Testis (tissue), 3 donors: Measurements from ENCODE around the gene MED27. TPM values are rescaled to one million over a fixed set of nuclear protein-coding genes. Genes with fewer than 3 reads are reported as not detected.

Source experiments
- DNase-seq: peaks from one replicate; pipeline ENCODE4 v3.0.0-alpha.2; 2019
- H3K27ac ChIP-seq, 2 donors: fragments of 200-600 bp; sonication (generic); one replicate each; pipeline ENCODE4 v1.5.1; 2019
- H3K27me3 ChIP-seq: fragments of 200-600 bp; sonication (generic); one replicate; pipeline ENCODE4 v1.5.1; 2019
- H3K36me3 ChIP-seq: fragments of 200-600 bp; sonication (generic); one replicate; pipeline ENCODE4 v1.5.1; 2017; ENCODE audit warnings: low read depth; ENCODE audit errors: missing control alignments
- H3K4me1 ChIP-seq: fragments of 200-600 bp; sonication (generic); one replicate; pipeline ENCODE4 v1.5.1; 2019
- H3K4me3 ChIP-seq, 2 donors: fragments of 200-600 bp; sonication (generic); one replicate each; pipeline ENCODE4 v1.5.1; 2017 to 2019
- H3K9me3 ChIP-seq: fragments of 200-600 bp; sonication (generic); one replicate; pipeline ENCODE4 v1.5.1; 2017
- POLR2A ChIP-seq: fragments of 450-650 bp; IDR thresholded peaks from one replicate; pipeline ENCODE4 v1.6.1; 2017; ENCODE audit warnings: antibody characterized with exemption, mild to moderate bottlenecking, moderate library complexity
- WGBS, 2 donors: methylation state at CpG; one replicate each; pipeline ENCODE4 v1.1.5; 2018; 5-methylcytosine and 5-hydroxymethylcytosine counted together
- intact Hi-C: fragments of 100-400 bp; cut with DNase I; formaldehyde crosslinking; loops from one replicate; pipeline ENCODE4 v1.15.1; 2023; ENCODE audit warnings: low total_unique reads
- polyA plus RNA-seq: library from polyadenylated mRNA; stranded (reverse); fragments of 350-450 nt; fragmentation: Illumina TruSeq; extraction: RNeasy Lipid Tissue Mini Kit (QIAGEN cat#74804); gene quantifications from one replicate; pipeline ENCODE4 v1.2.3, GENCODE V29; 2014; ENCODE audit warnings: low read depth, low replicate concordance; ENCODE audit not compliant: insufficient read depth
- total RNA-seq, 2 donors: library from RNA; depleted of rRNA; stranded (reverse); fragments of >200 nt; gene quantifications; one replicate each; pipeline ENCODE4 v1.2.3, GENCODE V29; 2016
- TF ChIP-seq, protein P1 (sequence below), 3 experiments: fragments of 450-650 bp in 2 of 3; fragments of 200-600 bp in 1 of 3; sonication (generic) in 1 of 3; IDR thresholded peaks; one replicate each; pipeline ENCODE4 v1.5.1; 2016 to 2019; ENCODE audit warnings: antibody characterized with exemption in 3 of 3, mild to moderate bottlenecking in 2 of 3, moderate library complexity in 1 of 3

MED27 gene
- total and polyA plus RNA-seq, 3 donors from 2014 or later = 30.7 to 45.0 (median 33.7) TPM

DNA sequence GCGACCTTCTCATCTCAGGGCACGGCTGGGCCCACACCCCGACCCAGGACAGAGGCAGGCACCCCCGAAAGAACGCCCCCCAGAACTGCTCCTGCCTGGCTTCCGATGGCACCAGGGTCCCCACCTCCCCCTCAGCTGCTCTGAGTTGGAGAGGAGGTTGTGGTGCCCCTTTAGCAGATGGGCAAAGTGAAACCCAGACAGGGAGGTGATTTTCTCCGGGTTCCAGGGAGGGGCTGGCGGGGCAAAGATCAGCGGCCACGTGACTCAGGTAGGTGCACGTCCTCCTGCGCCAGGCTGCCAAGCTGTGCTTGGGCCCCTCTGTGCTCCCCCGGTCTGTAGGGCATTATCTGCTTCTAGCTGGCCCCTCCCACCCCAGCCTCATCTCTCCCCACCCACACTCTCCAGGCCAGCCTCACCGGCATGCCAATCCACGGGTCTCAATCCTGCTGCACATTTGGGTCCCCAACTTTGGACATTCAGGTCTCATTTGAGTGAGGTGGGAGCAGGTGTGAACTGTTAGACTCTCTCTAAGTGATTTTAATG is 254.6 kb downstream of the MED27 start:
- H3K4me1 ChIP-seq = no peaks in the 10 kb centered on the region
- no peak overlapping the region for H3K27ac ChIP-seq
- no peaks in the 10 kb centered on the region for H3K27me3 ChIP-seq
- H3K4me3 ChIP-seq = no peak overlapping the region
- no peak for DNase-seq
- WGBS, 2 donors = 81 to 90% methylated on average over 9 to 15 of the region's 15 CpGs
- H3K36me3 ChIP-seq = no peaks in the 10 kb centered on the region
- no peak for TF ChIP-seq POLR2A
- TF ChIP-seq, protein P1, sequence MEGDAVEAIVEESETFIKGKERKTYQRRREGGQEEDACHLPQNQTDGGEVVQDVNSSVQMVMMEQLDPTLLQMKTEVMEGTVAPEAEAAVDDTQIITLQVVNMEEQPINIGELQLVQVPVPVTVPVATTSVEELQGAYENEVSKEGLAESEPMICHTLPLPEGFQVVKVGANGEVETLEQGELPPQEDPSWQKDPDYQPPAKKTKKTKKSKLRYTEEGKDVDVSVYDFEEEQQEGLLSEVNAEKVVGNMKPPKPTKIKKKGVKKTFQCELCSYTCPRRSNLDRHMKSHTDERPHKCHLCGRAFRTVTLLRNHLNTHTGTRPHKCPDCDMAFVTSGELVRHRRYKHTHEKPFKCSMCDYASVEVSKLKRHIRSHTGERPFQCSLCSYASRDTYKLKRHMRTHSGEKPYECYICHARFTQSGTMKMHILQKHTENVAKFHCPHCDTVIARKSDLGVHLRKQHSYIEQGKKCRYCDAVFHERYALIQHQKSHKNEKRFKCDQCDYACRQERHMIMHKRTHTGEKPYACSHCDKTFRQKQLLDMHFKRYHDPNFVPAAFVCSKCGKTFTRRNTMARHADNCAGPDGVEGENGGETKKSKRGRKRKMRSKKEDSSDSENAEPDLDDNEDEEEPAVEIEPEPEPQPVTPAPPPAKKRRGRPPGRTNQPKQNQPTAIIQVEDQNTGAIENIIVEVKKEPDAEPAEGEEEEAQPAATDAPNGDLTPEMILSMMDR (IDR thresholded peaks at IDR 0.05) = no peak
- H3K9me3 ChIP-seq = no peaks in the 10 kb centered on the region
- intact Hi-C loops = no loop called here

DNA sequence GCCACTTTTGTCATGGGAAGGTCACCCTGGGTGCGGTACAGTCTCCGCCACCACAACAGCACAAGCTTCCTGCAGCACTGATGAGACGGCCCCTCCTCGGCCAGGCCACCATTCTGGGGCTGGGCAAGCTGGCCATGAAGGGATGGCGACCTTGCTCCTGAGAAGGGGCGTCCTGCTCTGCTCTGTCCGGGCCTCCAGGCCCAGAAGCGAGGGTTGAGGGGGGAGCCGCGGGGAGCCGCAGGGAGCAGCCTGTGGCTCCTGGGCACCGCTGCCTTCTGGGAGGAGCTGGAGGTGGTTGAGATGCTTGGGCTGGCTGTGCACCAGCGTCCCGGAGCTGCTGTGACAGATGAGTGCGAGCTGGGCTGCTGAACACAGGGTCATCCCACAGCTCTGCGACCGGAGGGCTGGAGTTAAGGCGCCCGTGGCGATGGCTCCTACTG is 255.5 kb downstream of the MED27 start:
- H3K4me1 ChIP-seq = no peaks in the 10 kb centered on the region
- no peak overlapping the region for H3K4me3 ChIP-seq
- H3K27me3 ChIP-seq = no peaks in the 10 kb centered on the region
- TF ChIP-seq, protein P1 (IDR thresholded peaks at IDR 0.05) = no peak
- no peak for TF ChIP-seq POLR2A
- no peaks in the 10 kb centered on the region for H3K9me3 ChIP-seq
- no peak overlapping the region for H3K27ac ChIP-seq
- WGBS, 2 donors = 39 to 61% methylated on average over 6 to 20 of the region's 20 CpGs
- H3K36me3 ChIP-seq = no peaks in the 10 kb centered on the region
- DNase-seq = no peak
- intact Hi-C loops = no loop called here

DNA sequence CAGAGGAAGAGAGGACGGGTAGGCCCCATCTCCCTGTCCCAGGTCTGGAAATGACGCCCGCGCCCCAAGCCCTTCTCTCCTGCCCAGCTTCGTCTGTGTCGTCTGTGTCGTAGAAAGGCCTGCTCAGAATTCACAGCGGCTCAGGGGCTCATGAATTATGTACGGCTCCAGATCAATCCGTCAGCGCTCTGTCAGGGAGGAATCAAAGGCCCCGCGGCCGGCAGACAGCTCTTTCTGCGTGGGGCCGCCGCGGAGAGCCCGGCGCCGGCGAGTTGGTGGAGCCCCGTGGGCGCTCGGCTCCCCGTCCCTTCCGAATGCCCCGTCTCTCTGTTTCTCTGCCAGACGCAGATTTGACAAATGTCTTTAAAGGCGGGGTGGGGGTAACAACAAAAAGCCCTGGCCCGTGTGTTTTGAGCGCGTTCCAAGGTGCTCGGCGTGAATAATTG is 255.9 kb downstream of the MED27 start:
- Histone ChIP-seq H3K36me3 (no peaks in the 10 kb centered on the region), H3K4me1 (no peaks in the 10 kb centered on the region), H3K9me3 (no peaks in the 10 kb centered on the region), H3K4me3 (no peak overlapping the region), H3K27me3 (no peaks in the 10 kb centered on the region), H3K27ac (no peak overlapping the region)
- WGBS, 2 donors = 39 to 41% methylated on average over 20 to 35 of the region's 35 CpGs
- no peak for DNase-seq
- TF ChIP-seq, protein P1 (IDR thresholded peaks at IDR 0.05) = no peak
- TF ChIP-seq POLR2A = no peak
- intact Hi-C loops = no loop called here

DNA sequence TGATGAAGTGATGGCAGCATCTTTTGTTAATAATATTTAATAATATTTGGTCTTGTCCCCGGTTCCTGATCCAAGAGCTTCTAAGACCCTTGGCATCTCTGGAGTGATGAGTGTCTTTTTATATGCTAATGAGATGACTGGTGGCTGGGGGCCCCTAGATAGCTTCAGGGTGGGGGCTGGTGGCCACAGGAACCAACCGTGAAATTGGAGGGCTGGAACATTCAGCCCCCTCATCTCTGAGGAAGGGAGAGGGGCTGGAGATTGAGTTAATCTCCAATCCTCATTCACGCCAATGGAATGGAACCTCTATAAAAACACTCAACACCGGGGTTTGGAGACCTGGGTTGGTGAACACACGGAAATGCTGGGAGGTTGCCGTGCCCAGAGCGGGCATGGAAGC is 261.6 kb downstream of the MED27 start:
- no peaks in the 10 kb centered on the region for H3K36me3 ChIP-seq

More for the DNA sequence above, 261.6 kb downstream of the MED27 start:
- no peak overlapping the region for H3K27ac ChIP-seq
- no peak overlapping the region for H3K4me3 ChIP-seq
- no peak for DNase-seq
- no peaks in the 10 kb centered on the region for H3K27me3 ChIP-seq
- 75 to 89% methylated on average over 7 of the region's 7 CpGs for WGBS, 2 donors
- TF ChIP-seq, protein P1 (IDR thresholded peaks at IDR 0.05) = no peak
- TF ChIP-seq POLR2A = no peak
- intact Hi-C loops = no loop called here
- H3K9me3 ChIP-seq = no peaks in the 10 kb centered on the region
- no peaks in the 10 kb centered on the region for H3K4me1 ChIP-seq
